ENCODE data around the gene ZNF211.

The ZNF211 gene

DNA sequence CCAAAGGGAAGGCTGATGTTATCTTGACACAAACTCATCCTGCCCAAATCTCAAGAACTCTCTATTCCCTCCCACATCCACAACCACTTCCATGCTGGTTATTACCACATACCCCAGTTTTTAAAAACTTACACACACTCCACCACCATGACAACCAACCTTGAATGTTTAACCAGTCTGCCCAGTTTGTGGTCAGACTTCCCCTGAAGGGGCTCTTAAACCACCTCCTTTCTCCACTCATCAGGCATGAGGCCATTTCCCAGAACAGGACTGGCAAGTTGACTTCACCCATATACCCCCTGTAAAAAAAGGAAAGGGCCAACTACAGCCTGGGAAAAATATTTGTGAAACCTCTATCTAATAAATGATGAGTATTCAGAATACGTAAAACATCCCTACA, 23.4 kb downstream of the ZNF211 start:
- DNase-seq: no peak

DNA sequence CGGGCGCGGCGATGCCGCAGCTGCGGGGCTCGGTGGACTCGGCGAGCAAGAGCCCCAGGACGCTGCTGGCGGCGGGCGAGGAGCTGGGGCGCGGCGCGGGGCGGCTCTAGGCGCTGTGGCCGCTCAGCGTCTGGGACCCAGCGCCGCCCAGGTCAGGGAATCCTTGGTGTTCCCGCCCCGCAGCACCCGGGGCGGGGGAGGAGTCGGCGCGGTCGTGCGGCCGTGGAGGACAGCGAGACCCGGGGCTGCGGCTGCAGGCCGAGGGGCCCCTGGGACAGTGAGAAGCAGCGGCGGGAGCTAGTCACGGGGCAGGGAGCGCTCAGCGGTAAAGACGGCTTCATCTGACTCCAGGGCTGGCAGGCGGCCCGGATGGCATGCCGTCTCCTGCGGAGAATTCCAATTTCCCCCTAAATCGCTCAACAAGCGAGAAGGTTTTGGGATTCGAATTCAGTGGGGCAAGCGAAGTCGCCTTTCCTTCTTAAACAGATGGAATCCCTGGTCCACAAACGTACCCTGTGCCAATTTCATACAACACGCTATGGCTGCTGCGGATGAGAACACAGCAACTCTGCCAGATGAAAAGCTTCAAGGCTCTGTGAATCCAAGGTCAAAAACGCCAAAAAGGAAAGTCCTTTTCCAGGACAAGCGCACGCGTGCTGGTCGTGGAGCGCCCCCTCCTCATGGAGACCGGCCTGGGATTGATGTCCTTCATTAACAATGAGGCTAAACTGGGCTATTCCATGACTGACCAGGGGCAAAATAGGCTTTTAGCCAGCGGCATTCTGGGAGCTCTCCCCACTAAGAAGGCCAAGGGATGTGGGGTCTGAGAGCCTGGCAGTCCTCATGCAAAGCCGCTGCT, 31.5 kb downstream of the ZNF211 start:
- DNase-seq: peak in 1 of 2 experiments; percentile 8

DNA sequence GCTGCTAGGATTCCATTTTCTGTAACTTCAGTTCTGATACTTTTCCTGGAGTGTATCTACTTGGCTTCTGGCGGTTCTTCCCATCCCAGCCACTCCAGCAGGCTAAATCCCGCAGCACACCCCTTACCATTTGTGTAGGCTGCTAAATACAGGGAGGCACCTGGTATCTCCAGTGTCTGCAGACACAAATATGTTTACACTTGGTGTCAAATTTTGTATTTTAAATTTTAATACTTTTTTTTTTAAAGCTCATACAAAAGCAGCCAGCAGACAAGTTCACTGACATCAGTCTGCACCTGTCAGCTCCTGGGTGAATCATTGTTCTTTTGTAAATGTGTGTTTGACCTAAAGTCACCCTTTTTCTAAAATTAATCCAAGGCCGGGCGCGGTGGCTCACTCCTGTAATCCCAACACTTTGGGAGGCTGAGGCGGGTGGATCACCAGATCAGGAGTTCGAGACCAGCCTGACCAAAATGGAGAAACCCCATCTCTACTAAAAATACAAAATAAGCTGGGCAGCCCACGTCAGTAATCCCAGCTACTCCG, 32.4 kb downstream of the ZNF211 start:
- no peak for DNase-seq

DNA sequence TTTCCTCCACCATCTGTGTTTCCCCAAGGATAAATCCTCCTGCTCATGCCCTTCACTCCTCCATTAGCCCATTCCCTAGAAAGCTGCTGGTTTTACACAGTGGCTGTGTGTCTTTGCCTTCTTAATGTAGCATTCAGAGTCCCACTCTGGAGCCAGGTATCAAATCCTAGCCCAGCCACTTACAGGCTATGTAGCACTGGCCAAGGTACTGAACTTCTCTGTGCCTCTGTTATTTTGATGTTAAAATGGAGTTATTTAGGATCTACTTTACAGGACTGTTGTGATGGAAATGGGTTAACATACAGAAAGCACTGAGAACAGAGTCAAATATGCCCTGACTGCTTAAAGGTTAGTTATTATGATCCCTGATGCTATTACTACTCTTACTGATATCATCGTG, 34.3 kb downstream of the ZNF211 start:
- DNase-seq: no peak

DNA sequence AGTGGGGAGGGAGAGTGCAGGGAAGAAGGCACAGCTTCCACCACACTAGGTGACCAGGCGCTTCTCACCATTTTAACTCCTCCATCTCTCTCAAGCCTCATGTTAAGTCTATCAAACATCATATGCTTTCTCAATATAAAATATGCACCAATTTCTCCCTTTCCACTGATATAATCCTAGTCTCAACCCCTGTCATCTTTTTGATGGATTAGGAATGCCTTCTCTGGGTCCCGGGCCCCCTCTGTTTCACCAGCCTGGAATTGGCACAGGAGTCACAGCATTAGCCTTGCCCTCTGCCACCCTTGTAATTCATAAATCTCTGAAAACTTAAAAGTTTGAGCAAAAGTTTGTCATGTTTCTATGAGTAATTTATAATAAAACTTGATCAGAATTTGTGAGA, 35.7 kb downstream of the ZNF211 start, which contains the start of gene ZSCAN4:
Gene ZSCAN4 (plus strand): TSS at position 301 of the 400 bp plus-strand sequence. CDS start 7,211 bp downstream, outside the sequence.
- DNase-seq: no peak

DNA sequence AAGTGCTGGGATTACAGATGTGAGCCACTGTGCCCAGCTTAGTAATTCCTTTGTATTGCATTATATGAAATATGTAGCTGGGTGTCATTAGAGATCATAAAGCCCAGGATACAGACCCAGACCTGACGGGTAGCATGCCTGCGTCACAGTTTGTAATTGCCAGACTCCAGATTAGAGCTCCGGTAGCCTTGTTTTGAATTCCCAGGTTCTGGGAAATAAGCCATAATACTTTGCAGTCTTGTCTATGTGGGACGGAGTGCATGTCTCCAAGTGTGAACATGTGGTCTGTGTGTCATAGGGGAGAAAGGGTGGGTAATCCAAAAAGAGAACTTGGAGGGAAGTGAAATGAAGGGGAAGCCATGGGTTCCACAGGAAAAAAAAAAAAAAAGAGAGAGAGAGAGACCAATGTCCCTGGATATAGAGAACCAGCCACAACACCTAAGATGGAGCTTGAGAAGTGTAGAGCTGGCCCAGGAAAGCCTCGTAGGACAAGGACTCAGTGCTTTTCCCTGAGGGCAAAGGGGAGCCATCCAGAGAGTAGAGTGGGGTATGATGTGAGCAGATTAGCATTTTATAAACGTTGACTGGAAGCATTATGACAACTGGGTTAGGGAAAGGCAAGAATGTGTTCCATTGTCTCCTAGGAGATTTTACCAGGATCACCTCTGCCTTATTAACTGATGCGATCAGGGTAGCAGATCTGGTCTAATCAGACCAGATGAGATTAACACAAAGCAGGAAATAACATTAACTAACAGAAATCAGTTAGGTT, 38.3 kb downstream of the ZNF211 start:
- no peak for DNase-seq

DNA sequence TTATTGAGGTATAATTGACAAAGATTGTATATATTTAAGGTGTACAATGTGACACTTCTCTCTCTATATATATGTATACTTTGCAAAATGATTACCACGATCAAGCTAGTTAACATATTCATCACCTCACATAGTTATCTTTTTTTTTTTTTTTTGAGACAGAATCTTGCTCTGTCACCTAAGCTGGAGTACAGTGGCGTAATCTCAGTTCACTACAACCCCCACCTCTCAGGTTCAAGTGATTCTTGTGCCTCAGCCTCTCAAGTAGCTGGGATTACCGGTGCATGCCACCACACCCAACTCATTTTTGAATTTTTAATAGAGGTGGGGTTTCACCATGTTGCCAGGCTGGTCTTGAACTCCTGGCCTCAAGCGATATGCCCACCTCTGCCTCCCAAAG, 39.5 kb downstream of the ZNF211 start:
- DNase-seq: no peak

DNA sequence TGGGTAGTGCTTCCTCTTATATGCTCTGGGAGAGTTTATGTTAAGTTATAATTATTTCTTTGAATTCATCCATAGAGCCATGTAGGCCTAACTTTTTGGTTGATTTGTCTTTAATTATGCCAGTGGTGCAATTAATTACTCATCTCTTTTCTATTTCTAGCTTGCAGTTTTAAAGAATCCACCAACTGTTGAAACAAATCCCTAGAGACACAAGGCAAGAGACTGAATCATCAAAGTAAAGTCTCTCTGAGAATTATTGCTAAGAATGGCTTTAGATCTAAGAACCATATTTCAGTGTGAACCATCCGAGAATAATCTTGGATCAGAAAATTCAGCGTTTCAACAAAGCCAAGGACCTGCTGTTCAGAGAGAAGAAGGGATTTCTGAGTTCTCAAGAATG, 42.9 kb downstream of the ZNF211 start:
- no peak for DNase-seq

DNA sequence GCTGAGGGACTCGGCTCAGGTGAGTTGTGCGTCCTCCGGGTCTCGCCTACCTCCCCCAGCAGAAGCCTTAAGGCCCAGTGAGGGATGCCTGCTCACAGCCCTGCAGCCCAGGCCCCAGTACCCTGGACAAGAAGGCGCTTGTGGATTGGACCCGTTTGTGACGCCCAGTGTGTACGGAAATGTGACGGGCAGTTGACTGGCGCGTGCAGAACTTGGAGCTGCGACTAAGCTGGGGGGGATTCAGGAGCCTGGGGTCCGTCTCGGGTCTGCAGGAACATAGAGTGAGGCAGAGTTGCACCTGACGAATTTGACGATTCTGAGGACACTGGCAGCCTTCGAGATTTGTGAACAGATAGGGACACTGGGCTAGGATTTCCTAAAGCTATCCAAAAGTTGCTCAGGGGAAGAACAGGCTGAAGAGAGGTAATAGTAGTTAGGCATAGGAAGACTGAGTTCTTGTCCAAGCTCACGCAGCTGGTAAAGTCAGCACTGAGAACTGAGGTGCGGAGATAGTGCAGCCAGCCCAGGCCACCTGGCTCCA, 49.3 kb downstream of the ZNF211 start:
- no peak for DNase-seq

DNA sequence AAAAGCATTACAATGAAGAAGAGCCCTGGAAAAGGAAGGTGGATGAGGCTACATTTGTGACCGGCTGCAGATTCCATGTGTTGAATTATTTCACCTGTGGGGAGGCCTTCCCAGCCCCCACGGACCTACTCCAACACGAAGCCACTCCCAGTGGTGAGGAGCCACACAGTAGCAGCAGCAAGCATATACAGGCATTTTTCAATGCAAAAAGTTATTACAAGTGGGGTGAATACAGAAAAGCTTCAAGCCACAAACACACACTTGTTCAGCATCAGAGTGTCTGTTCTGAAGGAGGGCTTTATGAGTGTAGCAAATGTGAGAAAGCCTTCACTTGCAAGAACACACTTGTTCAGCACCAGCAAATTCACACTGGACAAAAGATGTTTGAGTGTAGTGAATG, 53.8 kb downstream of the ZNF211 start:
- no peak for DNase-seq

DNA sequence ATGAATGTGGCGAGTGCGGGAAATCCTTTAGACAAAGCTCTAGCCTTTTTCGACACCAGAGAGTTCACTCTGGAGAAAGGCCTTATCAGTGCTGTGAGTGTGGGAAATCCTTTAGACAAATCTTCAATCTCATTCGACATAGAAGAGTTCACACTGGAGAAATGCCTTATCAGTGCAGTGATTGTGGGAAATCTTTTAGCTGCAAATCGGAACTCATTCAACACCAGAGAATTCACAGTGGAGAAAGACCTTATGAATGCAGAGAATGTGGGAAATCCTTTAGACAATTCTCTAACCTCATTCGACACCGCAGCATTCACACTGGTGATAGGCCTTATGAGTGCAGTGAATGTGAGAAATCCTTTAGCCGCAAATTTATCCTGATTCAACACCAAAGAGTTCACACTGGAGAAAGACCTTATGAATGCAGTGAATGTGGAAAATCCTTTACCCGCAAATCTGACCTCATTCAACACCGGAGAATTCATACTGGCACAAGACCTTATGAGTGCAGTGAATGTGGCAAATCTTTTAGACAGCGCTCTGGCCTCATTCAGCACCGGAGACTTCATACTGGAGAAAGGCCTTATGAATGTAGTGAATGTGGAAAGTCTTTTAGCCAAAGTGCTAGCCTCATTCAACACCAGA, 54.5 kb downstream of the ZNF211 start:
- no peak for DNase-seq

DNA sequence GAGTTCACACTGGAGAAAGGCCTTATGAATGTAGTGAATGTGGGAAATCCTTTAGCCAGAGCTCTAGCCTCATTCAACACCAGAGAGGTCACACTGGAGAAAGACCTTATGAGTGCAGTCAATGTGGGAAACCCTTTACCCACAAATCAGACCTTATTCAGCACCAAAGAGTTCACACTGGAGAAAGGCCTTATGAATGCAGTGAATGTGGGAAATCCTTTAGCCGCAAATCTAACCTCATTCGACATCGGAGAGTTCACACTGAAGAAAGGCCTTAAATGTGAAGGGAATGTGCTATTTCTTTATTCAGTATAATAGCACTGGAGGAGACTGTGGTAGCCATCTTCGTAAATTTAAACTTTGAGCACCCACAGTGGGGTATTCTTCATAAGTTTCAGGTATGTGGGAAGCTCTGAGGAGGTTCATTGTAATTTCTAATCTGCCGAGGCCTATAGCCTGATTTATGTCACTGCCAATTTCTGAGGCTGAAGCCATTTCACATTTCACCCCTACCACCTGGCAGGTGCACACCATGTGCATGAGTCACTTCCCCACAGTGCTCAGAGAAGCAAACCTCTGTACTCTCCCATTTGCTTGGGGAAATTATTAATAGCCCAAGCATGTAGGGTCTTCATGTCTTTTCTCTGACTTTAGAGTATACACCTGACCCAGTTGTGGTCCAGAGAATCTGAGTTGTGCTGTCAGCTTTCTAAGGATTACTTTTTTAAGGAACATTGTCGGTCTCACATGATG, 55.2 kb downstream of the ZNF211 start:
- DNase-seq: no peak

DNA sequence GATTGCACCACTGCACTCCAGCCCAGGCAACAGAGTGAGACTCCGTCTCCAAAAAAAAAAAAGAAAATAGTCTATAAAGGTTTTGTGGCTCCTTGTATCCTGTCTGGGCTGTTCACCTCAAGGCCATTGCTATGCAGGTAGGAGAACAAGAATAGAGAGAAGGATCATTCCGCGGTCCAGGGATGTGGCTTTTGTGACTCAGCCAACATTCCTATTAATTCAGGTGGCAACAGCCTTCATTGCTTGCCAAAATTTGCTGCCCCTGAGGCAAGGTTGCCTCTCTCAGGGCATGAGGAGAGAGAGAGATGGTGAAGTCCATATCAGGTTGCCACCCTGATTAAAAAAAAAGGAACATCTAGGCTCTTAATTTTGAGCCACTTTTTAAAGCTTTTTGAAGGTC, 56.8 kb downstream of the ZNF211 start:
- DNase-seq: no peak

Data from activated CD4-positive, alpha-beta T cell treated with anti-CD3 and anti-CD28 coated beads, Interleukin-2, amount 50 U/mL, for 48 hours (primary cell).